Activated B cell treated with CpG ODN at 0.5 μM for 24 hours (primary cell): ENCODE measurements around the gene NDFIP2. TPM values are rescaled to one million over a fixed set of nuclear protein-coding genes. Genes with fewer than 3 reads are reported as not detected.
A peak's percentile ranks its signal among the peaks of the same experiment; 100 is the strongest.

Experiments used
- ATAC-seq: fragments of 200-7000 bp; cut with Tn5 transposase; one replicate; pipeline ENCODE4 v1.10.0; 2021; ENCODE audit warnings: low read depth, mild to moderate bottlenecking, moderate library complexity
- CTCF ChIA-PET: fragments of 350-600 bp; sonication (Branson Sonifier 250); formaldehyde crosslinking; loops from one replicate; lab custom pipeline; 2021; ENCODE audit warnings: antibody characterized with exemption; lab: Charles Lee
- POLR2A ChIA-PET: fragments of 350-600 bp; sonication (Branson Sonifier 250); formaldehyde crosslinking; loops from one replicate; lab custom pipeline; 2021; ENCODE audit warnings: antibody characterized with exemption; lab: Charles Lee
- DNase-seq: peaks from one replicate; pipeline ENCODE4 v3.0.0; 2022
- H3K27ac Mint-ChIP-seq: one replicate; pipeline ENCODE4 v1.8.0; 2020; ENCODE audit warnings: mixed read lengths
- H3K27me3 Mint-ChIP-seq: one replicate; pipeline ENCODE4 v1.8.0; 2021; ENCODE audit warnings: mixed read lengths
- H3K36me3 Mint-ChIP-seq: one replicate; pipeline ENCODE4 v1.8.0; 2021; ENCODE audit warnings: low read depth, mixed read lengths
- H3K4me1 Mint-ChIP-seq: one replicate; pipeline ENCODE4 v1.8.0; 2021; ENCODE audit warnings: mixed read lengths
- H3K4me3 Mint-ChIP-seq: one replicate; pipeline ENCODE4 v1.8.0; 2020; ENCODE audit warnings: mild to moderate bottlenecking, mixed read lengths
- H3K9me3 Mint-ChIP-seq: one replicate; pipeline ENCODE4 v1.8.0; 2020; ENCODE audit warnings: mixed read lengths
- intact Hi-C: fragments of 100-400 bp; cut with micrococcal nuclease; formaldehyde crosslinking; loops from one replicate; pipeline ENCODE4 v1.15.1; 2024
- total RNA-seq: library from RNA; stranded (reverse); gene quantifications from 2 replicates; pipeline ENCODE4 v1.2.3, GENCODE V29; 2022
- TF ChIP-seq, protein P1 (sequence below): fragments of 200-600 bp; IDR thresholded peaks from one replicate; pipeline ENCODE4 v1.8.0; 2022; ENCODE audit warnings: antibody characterized with exemption, mild to moderate bottlenecking

Gene NDFIP2
- total RNA-seq, 1 donor from 2014 or later: 2.8 TPM

- CTCF ChIA-PET: no interaction called here
- no peak for ATAC-seq
These were observed 5.4 kb upstream of the NDFIP2 start for GRCh38 chr13:79475569-79475968.

DNA sequence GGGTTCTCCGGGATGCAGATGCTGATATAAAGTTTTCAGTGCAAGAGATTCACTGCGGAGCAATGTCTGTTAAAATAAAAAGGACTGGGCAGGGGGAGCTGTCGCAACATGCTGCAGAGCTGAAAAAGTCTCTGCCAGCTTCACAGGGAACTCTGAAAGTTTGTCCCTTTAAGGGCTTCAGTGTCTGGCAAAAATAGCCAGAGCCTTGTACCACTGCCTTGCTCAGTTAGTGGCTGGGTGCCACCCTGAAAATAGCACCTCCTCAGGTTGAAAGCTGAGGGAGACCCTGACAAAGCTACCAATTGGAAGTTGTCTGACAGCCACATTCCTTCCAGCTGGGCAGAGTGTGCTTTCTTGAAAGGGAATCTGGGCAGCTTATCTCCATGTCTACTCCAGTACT lies 3.0 kb upstream of the NDFIP2 start:
- TF ChIP-seq, protein P1, sequence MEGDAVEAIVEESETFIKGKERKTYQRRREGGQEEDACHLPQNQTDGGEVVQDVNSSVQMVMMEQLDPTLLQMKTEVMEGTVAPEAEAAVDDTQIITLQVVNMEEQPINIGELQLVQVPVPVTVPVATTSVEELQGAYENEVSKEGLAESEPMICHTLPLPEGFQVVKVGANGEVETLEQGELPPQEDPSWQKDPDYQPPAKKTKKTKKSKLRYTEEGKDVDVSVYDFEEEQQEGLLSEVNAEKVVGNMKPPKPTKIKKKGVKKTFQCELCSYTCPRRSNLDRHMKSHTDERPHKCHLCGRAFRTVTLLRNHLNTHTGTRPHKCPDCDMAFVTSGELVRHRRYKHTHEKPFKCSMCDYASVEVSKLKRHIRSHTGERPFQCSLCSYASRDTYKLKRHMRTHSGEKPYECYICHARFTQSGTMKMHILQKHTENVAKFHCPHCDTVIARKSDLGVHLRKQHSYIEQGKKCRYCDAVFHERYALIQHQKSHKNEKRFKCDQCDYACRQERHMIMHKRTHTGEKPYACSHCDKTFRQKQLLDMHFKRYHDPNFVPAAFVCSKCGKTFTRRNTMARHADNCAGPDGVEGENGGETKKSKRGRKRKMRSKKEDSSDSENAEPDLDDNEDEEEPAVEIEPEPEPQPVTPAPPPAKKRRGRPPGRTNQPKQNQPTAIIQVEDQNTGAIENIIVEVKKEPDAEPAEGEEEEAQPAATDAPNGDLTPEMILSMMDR: no peak
- peaks cover 33% of the 10 kb centered on the region for H3K27me3 Mint-ChIP-seq
- intact Hi-C loops: no loop called here
- ATAC-seq (no peak), DNase-seq (no peak)
- H3K4me3 Mint-ChIP-seq: no peak overlapping the region
- no peak overlapping the region for H3K27ac Mint-ChIP-seq
- ChIA-PET POLR2A (no interaction called here), CTCF (interaction anchor here (0.9 kb wide), 1 partner anchor 54 kb away, joined by 3 read pairs; no protein-coding TSS in a partner anchor)
- H3K36me3 Mint-ChIP-seq: no peaks in the 10 kb centered on the region
- peaks cover 16% of the 10 kb centered on the region for H3K4me1 Mint-ChIP-seq
- H3K9me3 Mint-ChIP-seq: no peaks in the 10 kb centered on the region

More at GRCh38 chr13:79475569-79475968, 5.4 kb upstream of the NDFIP2 start:
- POLR2A ChIA-PET: no interaction called here
- Mint-ChIP-seq H3K4me1 (peaks cover 1% of the 10 kb centered on the region), H3K4me3 (no peak overlapping the region), H3K27ac (no peak overlapping the region), H3K9me3 (no peaks in the 10 kb centered on the region), H3K36me3 (no peaks in the 10 kb centered on the region), H3K27me3 (peaks cover 27% of the 10 kb centered on the region)
- intact Hi-C loops: no loop called here
- TF ChIP-seq, protein P1: no peak
- DNase-seq: no peak

- Mint-ChIP-seq H3K27me3 (peaks cover 34% of the 10 kb centered on the region), H3K36me3 (no peaks in the 10 kb centered on the region), H3K27ac (no peak overlapping the region), H3K4me3 (no peak overlapping the region), H3K9me3 (no peaks in the 10 kb centered on the region), H3K4me1 (peaks cover 16% of the 10 kb centered on the region)
- DNase-seq (no peak), ATAC-seq (no peak)
- intact Hi-C loops: loop anchor here (1.0 to 5.0 kb wide), 5 partner anchors 9 to 1783 kb away; partner anchors contain the start of genes POU4F1, RBM26 and SLAIN1
- CTCF ChIA-PET: no interaction called here
- TF ChIP-seq, protein P1: no peak
- POLR2A ChIA-PET: no interaction called here
These were observed 1.1 kb upstream of the NDFIP2 start for GRCh38 chr13:79479882-79480281.

- H3K27me3 Mint-ChIP-seq: peaks cover 38% of the 10 kb centered on the region
- H3K36me3 Mint-ChIP-seq: no peaks in the 10 kb centered on the region
- peak overlapping the region; percentile 20 for H3K27ac Mint-ChIP-seq
- intact Hi-C loops: loop anchor here (2.0 to 5.0 kb wide), 3 partner anchors 75 to 1784 kb away; partner anchors contain the start of genes POU4F1, RBM26 and SLAIN1
- peak; percentile 23 for ATAC-seq
- CTCF ChIA-PET: interaction anchor here (1.7 kb wide), 1 partner anchor 57 kb away, joined by 6 read pairs; no protein-coding TSS in a partner anchor
- POLR2A ChIA-PET: interaction anchor here (0.8 to 1.4 kb wide), 4 partner anchors 10 to 878 kb away, joined by 3 to 8 read pairs (median 3); partner anchors contain the start of gene RBM26
- peak overlapping the region; percentile 85 for H3K4me3 Mint-ChIP-seq
- no peaks in the 10 kb centered on the region for H3K9me3 Mint-ChIP-seq
- TF ChIP-seq, protein P1: no peak
- DNase-seq: peak; percentile 15
- peaks cover 16% of the 10 kb centered on the region for H3K4me1 Mint-ChIP-seq
These were observed 714 bp downstream of the NDFIP2 start for GRCh38 chr13:79481685-79482052.

DNA sequence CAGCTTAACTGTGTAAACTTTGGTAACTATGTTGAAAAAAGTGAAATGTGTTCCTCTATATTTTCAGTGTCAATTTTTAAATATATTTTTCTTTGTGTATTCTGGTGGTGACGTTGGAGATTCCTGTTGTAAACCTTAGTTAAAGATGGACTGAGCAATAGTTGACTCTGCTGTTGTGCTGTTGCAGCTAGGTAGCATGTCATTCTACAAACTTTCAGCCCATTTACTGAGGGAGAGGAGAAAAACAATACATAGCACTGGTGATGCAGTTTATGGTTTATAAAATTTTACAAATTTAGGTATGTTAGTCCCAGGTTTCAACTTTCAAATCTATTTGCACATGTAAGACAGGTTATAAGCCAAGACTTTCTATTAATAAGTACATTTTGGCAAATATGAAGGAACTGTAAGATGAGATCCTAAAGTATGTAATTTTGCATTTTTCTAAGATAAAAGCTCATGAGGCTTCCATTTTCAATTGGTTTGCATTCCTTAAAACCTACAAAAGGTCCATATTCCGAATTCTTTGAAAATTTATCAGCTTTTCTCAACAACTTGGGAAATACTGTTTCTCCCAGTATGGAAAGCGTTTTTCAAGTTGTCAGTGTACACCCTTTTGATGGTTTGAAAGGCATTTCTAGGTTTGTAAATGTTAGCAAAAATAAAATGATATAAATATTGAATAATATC lies 1.5 kb downstream of the NDFIP2 start:
- intact Hi-C loops: loop anchor here (5.0 kb wide), 2 partner anchors 880 to 1785 kb away; partner anchors contain the start of genes POU4F1 and SLAIN1
- Mint-ChIP-seq H3K36me3 (no peaks in the 10 kb centered on the region), H3K4me3 (peak overlapping the region; percentile 24), H3K9me3 (no peaks in the 10 kb centered on the region), H3K27me3 (peaks cover 42% of the 10 kb centered on the region), H3K4me1 (peaks cover 16% of the 10 kb centered on the region), H3K27ac (no peak overlapping the region)
- DNase-seq (no peak), ATAC-seq (no peak)
- TF ChIP-seq, protein P1: no peak
- POLR2A ChIA-PET: interaction anchor here (0.6 kb wide), 1 partner anchor 917 kb away, joined by 3 read pairs; no protein-coding TSS in a partner anchor
- CTCF ChIA-PET: interaction anchor here (1.7 kb wide), 1 partner anchor 58 kb away, joined by 6 read pairs; no protein-coding TSS in a partner anchor
